ENCODE results near the gene TM9SF3. TPM values are rescaled to one million over a fixed set of nuclear protein-coding genes. Genes with fewer than 3 reads are reported as not detected.

TM9SF3 gene
- polyA plus RNA-seq, 1 donor: 76.8 TPM

- no peak for DNase-seq
These were observed 77.7 kb downstream of the TM9SF3 start for GRCh38 chr10:96509017-96509641.

GRCh38 chr10:96507044-96507443, 79.8 kb downstream of the TM9SF3 start:
- DNase-seq: no peak

GRCh38 chr10:96505150-96506136, 81.4 kb downstream of the TM9SF3 start:
- DNase-seq: no peak

GRCh38 chr10:96502561-96503282, 84.1 kb downstream of the TM9SF3 start:
- no peak for DNase-seq

GRCh38 chr10:96501985-96502384, 84.8 kb downstream of the TM9SF3 start:
- DNase-seq: no peak

- no peak for DNase-seq
These were observed 86.3 kb downstream of the TM9SF3 start for GRCh38 chr10:96500519-96500918.

- DNase-seq: no peak
These were observed 86.8 kb downstream of the TM9SF3 start for GRCh38 chr10:96500050-96500449.

- DNase-seq: no peak
These were observed 89.4 kb downstream of the TM9SF3 start for GRCh38 chr10:96497391-96497790.

GRCh38 chr10:96496281-96496925, 90.4 kb downstream of the TM9SF3 start:
- no peak for DNase-seq

- DNase-seq: no peak
These were observed 91.3 kb downstream of the TM9SF3 start for GRCh38 chr10:96495544-96495943.

GRCh38 chr10:96494694-96495093, 92.1 kb downstream of the TM9SF3 start:
- no peak for DNase-seq

GRCh38 chr10:96493871-96494525, 92.8 kb downstream of the TM9SF3 start:
- no peak for DNase-seq

- DNase-seq: no peak
These were observed 93.6 kb downstream of the TM9SF3 start for GRCh38 chr10:96493254-96493653.

GRCh38 chr10:96491303-96491702, 95.5 kb downstream of the TM9SF3 start:
- DNase-seq: no peak

- no peak for DNase-seq
These were observed 98.5 kb downstream of the TM9SF3 start for GRCh38 chr10:96488161-96488935.

GRCh38 chr10:96482815-96483588, 103.8 kb downstream of the TM9SF3 start:
- no peak for DNase-seq

GRCh38 chr10:96478355-96478754, 108.5 kb downstream of the TM9SF3 start:
- no peak for DNase-seq

- DNase-seq: no peak
These were observed 112.9 kb downstream of the TM9SF3 start for GRCh38 chr10:96473866-96474265.

GRCh38 chr10:96470116-96470743, 116.6 kb downstream of the TM9SF3 start:
- no peak for DNase-seq

- DNase-seq: no peak
These were observed 118.0 kb downstream of the TM9SF3 start for GRCh38 chr10:96468845-96469244.
